H1 (cell line): ENCODE data around the gene BCO1. TPM values are rescaled to one million over a fixed set of nuclear protein-coding genes. Genes with fewer than 3 reads are reported as not detected.
A peak's percentile ranks its signal among the peaks of the same experiment; 100 is the strongest.

Source experiments
- CTCF ChIA-PET: fragments of 300-600 bp; sonication (Branson Sonifier 250); formaldehyde crosslinking; loops from one replicate; lab custom pipeline; 2021; ENCODE audit not compliant: partially characterized antibody; lab: Charles Lee
- POLR2A ChIA-PET: fragments of 300-600 bp; sonication (Branson Sonifier 250); formaldehyde crosslinking; loops from one replicate; lab custom pipeline; 2021; ENCODE audit warnings: inconsistent platforms; ENCODE audit not compliant: partially characterized antibody; lab: Charles Lee
- DNase-seq, 2 experiments: peaks; one replicate each; pipeline versions ENCODE4 v3.0.0 to v3.0.0-alpha.2; 2010 to 2022; ENCODE audit warnings: low spot score in 2 of 2, low read depth in 1 of 2, mixed read lengths in 1 of 2
- FAIRE-seq: peaks from 2 replicates; lab custom pipeline; 2011; peaks lifted over from hg19 to GRCh38; lab: Jason Lieb, UNC
- H2AFZ ChIP-seq: 2 replicates; pipeline ENCODE4 v1.8.1; 2012; ENCODE audit warnings: low read length, inconsistent platforms
- H2AK5ac ChIP-seq: 2 replicates; pipeline ENCODE4 v1.6.1; 2013; ENCODE audit warnings: low read depth, low read length
- H2BK120ac ChIP-seq: replicated peaks from 2 replicates; pipeline ENCODE3; 2013; ENCODE audit warnings: low read depth, low read length, inconsistent platforms
- H2BK12ac ChIP-seq: 2 replicates; pipeline ENCODE4 v1.6.1; 2013; ENCODE audit warnings: low read depth, low read length
- H2BK15ac ChIP-seq: 2 replicates; pipeline ENCODE4 v1.6.1; 2013; ENCODE audit warnings: low read length
- H2BK20ac ChIP-seq: 2 replicates; pipeline ENCODE4 v1.6.1; 2013; ENCODE audit warnings: low read length
- H2BK5ac ChIP-seq: 2 replicates; pipeline ENCODE4 v1.6.1; 2013; ENCODE audit warnings: low read depth, low read length
- H3K14ac ChIP-seq: 2 replicates; pipeline ENCODE4 v1.6.1; 2013; ENCODE audit warnings: inconsistent platforms; ENCODE audit not compliant: insufficient read length
- H3K18ac ChIP-seq: 2 replicates; pipeline ENCODE4 v1.6.1; 2013; ENCODE audit warnings: low read length; ENCODE audit errors: extremely low read depth
- H3K23ac ChIP-seq: 2 replicates; pipeline ENCODE4 v1.6.1; 2013; ENCODE audit warnings: inconsistent platforms; ENCODE audit not compliant: insufficient read length
- H3K23me2 ChIP-seq: 2 replicates; pipeline ENCODE4 v1.6.1; 2013; ENCODE audit warnings: low read depth, low read length
- H3K27ac ChIP-seq: 2 replicates; pipeline ENCODE4 v1.6.1; 2011; ENCODE audit warnings: low read depth, low read length, inconsistent platforms
- H3K27me3 ChIP-seq, 4 experiments: replicated peaks in 1 of 4; 1 replicate in 1 of 4; 2 replicates in 3 of 4; pipeline versions ENCODE4 v1.6.1 to v1.8.1; 2011 to 2013; ENCODE audit warnings: low read length in 3 of 4, mild to moderate bottlenecking in 3 of 4, inconsistent platforms in 2 of 4, mixed read lengths in 2 of 4, moderate library complexity in 1 of 4; ENCODE audit not compliant: control insufficient read depth in 3 of 4, insufficient read depth in 3 of 4; ENCODE audit errors: extremely low read depth in 1 of 4
- H3K36me3 ChIP-seq, 4 experiments: 2 replicates each; pipeline versions ENCODE4 v1.6.1 to v1.8.1; 2011 to 2013; ENCODE audit warnings: mild to moderate bottlenecking in 4 of 4, low read length in 3 of 4, moderate library complexity in 2 of 4, control low read depth in 1 of 4, inconsistent platforms in 1 of 4; ENCODE audit not compliant: insufficient read depth in 4 of 4, control insufficient read depth in 2 of 4
- H3K4ac ChIP-seq: replicated peaks from 2 replicates; pipeline ENCODE3; 2013; ENCODE audit warnings: low read length, low read depth, mixed read lengths, inconsistent platforms; ENCODE audit not compliant: insufficient read length
- H3K4me1 ChIP-seq, 4 experiments: replicated peaks in 1 of 4; 1 replicate in 1 of 4; 2 replicates in 3 of 4; pipeline versions ENCODE4 v1.6.1 to v1.8.1; 2011 to 2013; ENCODE audit warnings: low read length in 3 of 4, inconsistent platforms in 2 of 4, mixed read lengths in 1 of 4; ENCODE audit not compliant: insufficient read depth in 4 of 4, control insufficient read depth in 3 of 4
- H3K4me2 ChIP-seq, 2 experiments: 2 replicates each; pipeline versions ENCODE4 v1.6.1 to v1.8.1; 2011 to 2013; ENCODE audit warnings: low read depth in 2 of 2, low read length in 2 of 2, control low read depth in 1 of 2, inconsistent platforms in 1 of 2, mild to moderate bottlenecking in 1 of 2; ENCODE audit not compliant: insufficient read depth in 1 of 2
- H3K4me3 ChIP-seq, 4 experiments: fragments of 200-600, 300-600 bp in 1 of 4; sonication (generic), shearing (Covaris generic), sonication (Bioruptor Twin) in 1 of 4; 2 replicates each; pipeline versions ENCODE4 v1.5.1 to v1.8.1; 2011 to 2016; ENCODE audit warnings: low read length in 4 of 4, low read depth in 3 of 4, control low read depth in 2 of 4, inconsistent platforms in 2 of 4, mild to moderate bottlenecking in 2 of 4, mixed read lengths in 1 of 4, moderate library complexity in 1 of 4; ENCODE audit not compliant: insufficient read depth in 2 of 4; ENCODE audit errors: extremely low read depth in 1 of 4
- H3K56ac ChIP-seq: replicated peaks from 2 replicates; pipeline ENCODE3; 2013; ENCODE audit warnings: low read depth, mild to moderate bottlenecking, mixed read lengths, low read length, inconsistent platforms; ENCODE audit not compliant: insufficient read length
- H3K79me1 ChIP-seq: 2 replicates; pipeline ENCODE4 v1.6.1; 2013; ENCODE audit warnings: low read depth, low read length, control low read depth
- H3K79me2 ChIP-seq, 2 experiments: 2 replicates each; pipeline versions ENCODE4 v1.6.1 to v1.8.1; 2012 to 2013; ENCODE audit warnings: low read length in 2 of 2, mild to moderate bottlenecking in 2 of 2, inconsistent platforms in 1 of 2; ENCODE audit not compliant: insufficient read depth in 2 of 2, control insufficient read depth in 1 of 2
- H3K9ac ChIP-seq, 4 experiments: replicated peaks in 1 of 4; 1 replicate in 1 of 4; 2 replicates in 3 of 4; pipeline versions ENCODE4 v1.6.1 to v1.8.1; 2011 to 2013; ENCODE audit warnings: low read depth in 3 of 4, low read length in 3 of 4, control low read depth in 2 of 4, mild to moderate bottlenecking in 2 of 4, moderate library complexity in 2 of 4, inconsistent platforms in 1 of 4; ENCODE audit errors: extremely low read depth in 1 of 4
- H3K9me3 ChIP-seq, 2 experiments: 2 replicates each; pipeline versions ENCODE4 v1.6.1 to v1.8.1; 2012 to 2013; ENCODE audit warnings: mild to moderate bottlenecking in 2 of 2, moderate library complexity in 2 of 2, control low read depth in 1 of 2, inconsistent platforms in 1 of 2, low read depth in 1 of 2, low read length in 1 of 2, mixed read lengths in 1 of 2; ENCODE audit not compliant: insufficient read depth in 2 of 2
- H4K20me1 ChIP-seq, 2 experiments: replicated peaks in 1 of 2; 2 replicates each; pipeline versions ENCODE3 to v1.8.1; 2011 to 2013; ENCODE audit warnings: inconsistent platforms in 2 of 2, low read length in 2 of 2, mild to moderate bottlenecking in 1 of 2; ENCODE audit not compliant: insufficient read depth in 2 of 2, control insufficient read depth in 1 of 2
- H4K5ac ChIP-seq: 2 replicates; pipeline ENCODE4 v1.6.1; 2013; ENCODE audit warnings: low read length, low read depth, mixed read lengths, inconsistent platforms; ENCODE audit not compliant: insufficient read length
- H4K8ac ChIP-seq: 2 replicates; pipeline ENCODE4 v1.8.0; 2013; ENCODE audit warnings: mild to moderate bottlenecking, moderate library complexity, low read length, inconsistent platforms; ENCODE audit not compliant: insufficient read depth; ENCODE audit errors: extremely low read depth
- H4K91ac ChIP-seq: replicated peaks from 2 replicates; pipeline ENCODE3; 2013; ENCODE audit warnings: low read length, mixed read lengths, inconsistent platforms; ENCODE audit not compliant: insufficient read length
- BACH1 ChIP-seq: IDR thresholded peaks from 2 replicates; pipeline ENCODE4 v1.6.1; 2012; ENCODE audit warnings: low read length, improper control_type of control experiment
- CBX5 ChIP-seq: fragments of 300-800, 300-1000 bp; sonication (generic); IDR thresholded peaks from 2 replicates; pipeline ENCODE4 v1.7.1; 2016; ENCODE audit warnings: antibody characterized with exemption, low read length, low read depth
- CREB1 ChIP-seq: IDR thresholded peaks from 2 replicates; pipeline ENCODE4 v1.6.1; 2012; ENCODE audit warnings: inconsistent platforms
- NRF1 ChIP-seq: IDR thresholded peaks from 2 replicates; pipeline ENCODE4 v1.6.1; 2011; ENCODE audit warnings: mild to moderate bottlenecking, low read depth, low read length, improper control_type of control experiment
- RNF2 ChIP-seq: fragments of 200-900, 300-1000 bp; sonication (generic); IDR thresholded peaks from 2 replicates; pipeline ENCODE4 v1.7.1; 2016; ENCODE audit warnings: borderline replicate concordance, low read depth, mild to moderate bottlenecking, antibody characterized with exemption, low read length; ENCODE audit not compliant: poor library complexity, severe bottlenecking; ENCODE audit errors: missing control alignments
- SUZ12 ChIP-seq: fragments of 200-600 bp; sonication (generic); IDR thresholded peaks from 2 replicates; pipeline ENCODE4 v1.6.1; 2012; ENCODE audit warnings: mild to moderate bottlenecking, inconsistent platforms, low read length, moderate library complexity, mixed read lengths
- WGBS, 2 experiments: shearing (Covaris generic) in 1 of 2; methylation state at CpG; one replicate each; pipeline versions ENCODE4 v1.1.6 to v1.1.7; 2013 to 2015; ENCODE audit warnings: low lambda C conversion rate in 2 of 2, mixed read lengths in 2 of 2, inconsistent platforms in 1 of 2, low coverage in 1 of 2, missing lambda C conversion rate in 1 of 2; ENCODE audit not compliant: insufficient replicate concordance in 2 of 2, insufficient coverage in 1 of 2, insufficient read length in 1 of 2; ENCODE audit errors: extremely low coverage in 1 of 2, missing lambda C conversion rate in 1 of 2; 5-methylcytosine and 5-hydroxymethylcytosine counted together
- polyA plus RNA-seq, 7 experiments: library from polyadenylated mRNA; depleted of rRNA in 3 of 7; stranded (reverse) in 5 of 7; unstranded in 2 of 7; fragments of >200 nt in 5 of 7; fragments of 200-250 nt in 2 of 7; gene quantifications; 1 replicate in 5 of 7; 2 replicates in 1 of 7; 4 replicates in 1 of 7; pipeline versions ENCODE4 v1.2.1 to v1.2.3, GENCODE V29; 2011 to 2013; ENCODE audit warnings: missing spikeins in 2 of 7, mixed read lengths in 2 of 7
- total RNA-seq: library from RNA; stranded (reverse); fragmentation: NEBNext Ultra II Directional; extraction: Animal tissue kit (Norgen Biotek cat#: 25700); gene quantifications from 2 replicates; pipeline ENCODE4 v1.2.1, GENCODE V29; 2021

Gene BCO1
- total and polyA plus RNA-seq, 2 of the 8 experiments (the other 6 are each of a cell fraction or from before 2014, with no cell fraction given): 0.21 TPM; not detected in 1

DNA sequence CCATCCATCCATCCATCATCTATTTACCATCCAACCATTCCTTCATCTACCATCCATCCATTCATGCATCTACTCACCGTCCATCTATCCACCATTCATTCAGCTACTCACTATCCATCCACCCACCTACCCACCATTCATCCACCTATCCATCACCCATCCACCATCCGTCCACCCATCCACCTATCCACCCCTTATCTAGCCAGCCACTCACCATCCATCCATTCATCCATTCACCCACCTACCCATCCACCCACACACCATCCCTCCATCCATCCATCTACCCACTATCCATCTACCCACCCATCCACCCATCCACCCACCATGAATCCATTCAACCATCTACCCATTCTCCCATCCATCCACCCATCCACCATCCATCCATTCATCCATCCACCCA lies 26.6 kb downstream of the BCO1 start:
- no peak overlapping the region for H2AFZ ChIP-seq
- POLR2A ChIA-PET: no interaction called here
- H2AK5ac ChIP-seq: no peak overlapping the region
- H3K36me3 ChIP-seq: no peaks in the 10 kb centered on the region
- no peak for FAIRE-seq
- H3K4me1 ChIP-seq: no peaks in the 10 kb centered on the region
- TF ChIP-seq RNF2 (no peak), CBX5 (no peak), NRF1 (no peak), BACH1 (no peak), SUZ12 (no peak), CREB1 (no peak)
- TF ChIP-seq, all 59 proteins: peak for 0
- H2BK20ac ChIP-seq: no peak overlapping the region
- H3K27ac ChIP-seq: no peak overlapping the region
- CTCF ChIA-PET: no interaction called here
- H4K20me1 ChIP-seq: peaks cover 0 to 8% of the 10 kb centered on the region in 2 experiments
- H4K5ac ChIP-seq: no peak overlapping the region
- H3K27me3 ChIP-seq: no peaks in the 10 kb centered on the region
- H4K8ac ChIP-seq: no peak overlapping the region
- H3K79me1 ChIP-seq: no peaks in the 10 kb centered on the region
- no peaks in the 10 kb centered on the region for H3K79me2 ChIP-seq
- WGBS, 2 experiments: 95 to 100% methylated on average over 1 to 2 of the region's 2 CpGs
- H3K23me2 ChIP-seq: peaks cover 9% of the 10 kb centered on the region; the same call in 1 of the 2 replicates
- no peak overlapping the region for H3K18ac ChIP-seq
- no peak for DNase-seq
- H3K4me3 ChIP-seq: no peak overlapping the region
- no peak overlapping the region for H2BK12ac ChIP-seq
- H3K4ac ChIP-seq: no peak overlapping the region
- no peak overlapping the region for H3K14ac ChIP-seq
- H3K9me3 ChIP-seq: no peaks in the 10 kb centered on the region; a peak in 1 of 4 replicates
- H3K9ac ChIP-seq: no peak overlapping the region
- no peak overlapping the region for H2BK5ac ChIP-seq
- no peak overlapping the region for H3K4me2 ChIP-seq
- peak overlapping the region; percentile 48 for H3K56ac ChIP-seq
- H4K91ac ChIP-seq: no peak overlapping the region
- H2BK120ac ChIP-seq: no peak overlapping the region
- H3K23ac ChIP-seq: no peak overlapping the region
- no peak overlapping the region for H2BK15ac ChIP-seq
